Measurements from ENCODE around the gene ZBTB16. TPM values are rescaled to one million over a fixed set of nuclear protein-coding genes. Genes with fewer than 3 reads are reported as not detected.

Gene ZBTB16
- total and polyA plus RNA-seq, 2 donors (not counting 3 experiments of a cell fraction or from before 2014, with no cell fraction given), result 9.8 to 20.3 TPM

GRCh38 chr11:114295676-114296604 lies 236.4 kb downstream of the ZBTB16 start, which contains the start of gene NNMT:
Gene NNMT (plus strand): TSS chr11:114296399. CDS start chr11:114296557, 158 bp downstream.
- H3K4me1 ChIP-seq (ENCODE audit: control insufficient read depth, extremely low read depth, insufficient read depth, low read length), result peaks cover 70% of the 10 kb centered on the region
- no peaks in the 10 kb centered on the region for H4K20me1 ChIP-seq (replicated peaks; ENCODE audit: control insufficient read depth, extremely low read depth, insufficient read depth, low read length)
- no peaks in the 10 kb centered on the region for H3K9me3 ChIP-seq (replicated peaks; ENCODE audit: control insufficient read depth, insufficient read depth, low read length)
- TSS peak; percentile 36 for BruUV-seq (replicated peaks)
- H3K9me1 ChIP-seq (replicated peaks; ENCODE audit: control insufficient read depth, extremely low read depth, insufficient read depth, low read length), result no peaks in the 10 kb centered on the region
- CTCF ChIA-PET, result interaction anchor here (0.6 to 2.4 kb wide), 8 partner anchors 8 to 134 kb away, joined by 3 to 32 read pairs (median 4); no protein-coding TSS in a partner anchor
- DNase-seq (ENCODE audit: low read depth, low spot score), result peak; percentile 97
- dilution Hi-C loops (cut with MboI; ENCODE audit: extremely low pct_ligation_motif_present, low sequenced_read_pairs), result no loop called here
- no peak within 1 kb of the TSS for H2AFZ ChIP-seq (ENCODE audit: low read depth, low read length)
- peak; percentile 90 for FAIRE-seq
- peak within 1 kb of the TSS; percentile 85 to 99 (median 96) for H3K4me3 ChIP-seq (replicated peaks in 1 of 3; ENCODE audit: insufficient read depth in 1 of 3, low read depth in 1 of 3, low read length in 3 of 3)
- H3K27me3 ChIP-seq (ENCODE audit: control insufficient read depth in 2 of 2, insufficient read depth in 2 of 2, low read length in 2 of 2), result no peaks in the 10 kb centered on the region
- peaks cover 45% of the 10 kb centered on the region for H3K79me2 ChIP-seq (ENCODE audit: control insufficient read depth, insufficient read depth, low read length)
- POLR2A ChIA-PET, result interaction anchor here (0.6 to 1.9 kb wide), 8 partner anchors 8 to 618 kb away, joined by 3 to 33 read pairs (median 4); no protein-coding TSS in a partner anchor
- H3K36me3 ChIP-seq (ENCODE audit: control insufficient read depth in 2 of 2, extremely low read depth in 1 of 2, insufficient read depth in 2 of 2, low read length in 2 of 2), result no peaks in the 10 kb centered on the region
- H3K4me2 ChIP-seq (ENCODE audit: insufficient read depth, low read length), result peak within 1 kb of the TSS; percentile 93
- H3K27ac ChIP-seq (ENCODE audit: insufficient read depth, low read depth, low read length), result peak within 1 kb of the TSS; percentile 100
- intact Hi-C loops (cut with micrococcal nuclease), result loop anchor here (1.0 kb wide), 9 partner anchors 11 to 143 kb away; partner anchors contain the start of genes C11orf71, RBM7 and REXO2
- TF ChIP-seq, protein P1, sequence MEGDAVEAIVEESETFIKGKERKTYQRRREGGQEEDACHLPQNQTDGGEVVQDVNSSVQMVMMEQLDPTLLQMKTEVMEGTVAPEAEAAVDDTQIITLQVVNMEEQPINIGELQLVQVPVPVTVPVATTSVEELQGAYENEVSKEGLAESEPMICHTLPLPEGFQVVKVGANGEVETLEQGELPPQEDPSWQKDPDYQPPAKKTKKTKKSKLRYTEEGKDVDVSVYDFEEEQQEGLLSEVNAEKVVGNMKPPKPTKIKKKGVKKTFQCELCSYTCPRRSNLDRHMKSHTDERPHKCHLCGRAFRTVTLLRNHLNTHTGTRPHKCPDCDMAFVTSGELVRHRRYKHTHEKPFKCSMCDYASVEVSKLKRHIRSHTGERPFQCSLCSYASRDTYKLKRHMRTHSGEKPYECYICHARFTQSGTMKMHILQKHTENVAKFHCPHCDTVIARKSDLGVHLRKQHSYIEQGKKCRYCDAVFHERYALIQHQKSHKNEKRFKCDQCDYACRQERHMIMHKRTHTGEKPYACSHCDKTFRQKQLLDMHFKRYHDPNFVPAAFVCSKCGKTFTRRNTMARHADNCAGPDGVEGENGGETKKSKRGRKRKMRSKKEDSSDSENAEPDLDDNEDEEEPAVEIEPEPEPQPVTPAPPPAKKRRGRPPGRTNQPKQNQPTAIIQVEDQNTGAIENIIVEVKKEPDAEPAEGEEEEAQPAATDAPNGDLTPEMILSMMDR (IDR thresholded peaks at IDR 0.05; ENCODE audit: extremely low read depth in 1 of 2, insufficient read depth in 1 of 2, low read depth in 1 of 2, low read length in 2 of 2), result peak in 1 of 2 donors; percentile 11
- TF ChIP-seq POLR2A (IDR thresholded peaks at IDR 0.05; ENCODE audit: low read depth, low read length), result peak; percentile 86
- TF ChIP-seq JUN (IDR thresholded peaks at IDR 0.05; ENCODE audit: borderline replicate concordance, insufficient read depth, insufficient read length, low read depth), result peak; percentile 33
- no peak for TF ChIP-seq MYC (IDR thresholded peaks at IDR 0.05; ENCODE audit: low read depth, low read length)
- TF ChIP-seq GATA2 (IDR thresholded peaks at IDR 0.05; ENCODE audit: insufficient read depth, insufficient read length, low read depth, low read length), result no peak
- peak; percentile 44 for TF ChIP-seq POLR2AphosphoS5 (IDR thresholded peaks at IDR 0.05; ENCODE audit: insufficient read depth, low read depth, low read length)
- TF ChIP-seq, protein P2, sequence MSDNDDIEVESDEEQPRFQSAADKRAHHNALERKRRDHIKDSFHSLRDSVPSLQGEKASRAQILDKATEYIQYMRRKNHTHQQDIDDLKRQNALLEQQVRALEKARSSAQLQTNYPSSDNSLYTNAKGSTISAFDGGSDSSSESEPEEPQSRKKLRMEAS (IDR thresholded peaks at IDR 0.05; ENCODE audit: insufficient read depth, insufficient read length), result no peak
- no peak for TF ChIP-seq EZH2 (IDR thresholded peaks at IDR 0.05; ENCODE audit: borderline replicate concordance, low read depth, low read length, severe bottlenecking)
- H3K9ac ChIP-seq (replicated peaks; ENCODE audit: extremely low read depth, insufficient read depth, low read length), result peak within 1 kb of the TSS; percentile 100

Measured in endothelial cell of umbilical vein (primary cell).